T-helper 17 cell (primary cell): Measurements from ENCODE around the gene TMTC1. TPM values are rescaled to one million over a fixed set of nuclear protein-coding genes. Genes with fewer than 3 reads are reported as not detected.

ENCODE experiments used
- ATAC-seq: fragments of 150-1000 bp; cut with Tn5 transposase; 2 replicates; pipeline ENCODE4 v1.10.0; 2021; ENCODE audit warnings: mild to moderate bottlenecking, moderate library complexity
- DNase-seq, 3 donors: peaks; one replicate each; pipeline versions ENCODE4 v3.0.0 to v3.0.0-alpha.2; 2020 to 2021
- H3K9me3 ChIP-seq: one replicate; pipeline ENCODE4 v1.7.0; 2013; ENCODE audit warnings: low read length, mild to moderate bottlenecking; ENCODE audit not compliant: control insufficient read depth, poor library complexity, severe bottlenecking
- H3K27ac Mint-ChIP-seq: one replicate; pipeline ENCODE4 v1.8.0; 2022; ENCODE audit warnings: mild to moderate bottlenecking, moderate library complexity, mixed read lengths
- H3K27me3 Mint-ChIP-seq: one replicate; pipeline ENCODE4 v1.8.0; 2022; ENCODE audit warnings: mixed read lengths
- H3K36me3 Mint-ChIP-seq: one replicate; pipeline ENCODE4 v1.8.0; 2022; ENCODE audit warnings: low read depth, mixed read lengths
- H3K4me1 Mint-ChIP-seq: one replicate; pipeline ENCODE4 v1.8.0; 2022; ENCODE audit warnings: mild to moderate bottlenecking, mixed read lengths
- H3K4me3 Mint-ChIP-seq: one replicate; pipeline ENCODE4 v1.8.0; 2022; ENCODE audit warnings: mild to moderate bottlenecking, moderate library complexity, mixed read lengths
- total RNA-seq, 4 donors: library from RNA in 2 of 4; stranded (reverse) in 2 of 4; gene quantifications; one replicate each; pipeline ENCODE4 v1.2.3 and lab custom pipeline; 2022 to 2026

TMTC1 gene
- total RNA-seq, 2 donors from 2014 or later, result 0.40 TPM; not detected in 1

GRCh38 chr12:29768372-29768771, 15.4 kb downstream of the TMTC1 start:
- H3K9me3 ChIP-seq, result no peaks in the 10 kb centered on the region
- Mint-ChIP-seq H3K4me1 (no peaks in the 10 kb centered on the region), H3K36me3 (no peaks in the 10 kb centered on the region), H3K4me3 (no peak overlapping the region), H3K27ac (no peak overlapping the region), H3K27me3 (no peaks in the 10 kb centered on the region)
- ATAC-seq, result no peak
- no peak for DNase-seq

- H3K27me3 Mint-ChIP-seq, result no peaks in the 10 kb centered on the region
- no peaks in the 10 kb centered on the region for H3K4me1 Mint-ChIP-seq
- H3K27ac Mint-ChIP-seq, result no peak overlapping the region
- no peaks in the 10 kb centered on the region for H3K36me3 Mint-ChIP-seq
- H3K9me3 ChIP-seq, result no peaks in the 10 kb centered on the region
- no peak overlapping the region for H3K4me3 Mint-ChIP-seq
- ATAC-seq, result no peak
- no peak for DNase-seq
These were observed 20.4 kb downstream of the TMTC1 start for GRCh38 chr12:29763301-29763683.

- ATAC-seq, result no peak
- no peak for DNase-seq
- H3K27me3 Mint-ChIP-seq, result no peaks in the 10 kb centered on the region
- H3K4me1 Mint-ChIP-seq, result no peaks in the 10 kb centered on the region
- H3K4me3 Mint-ChIP-seq, result no peak overlapping the region
- no peak overlapping the region for H3K27ac Mint-ChIP-seq
- H3K36me3 Mint-ChIP-seq, result no peaks in the 10 kb centered on the region
- H3K9me3 ChIP-seq, result no peaks in the 10 kb centered on the region
These were observed 21.0 kb downstream of the TMTC1 start for GRCh38 chr12:29762637-29763300.

- ATAC-seq (no peak), DNase-seq (no peak)
- Mint-ChIP-seq H3K27me3 (no peaks in the 10 kb centered on the region), H3K4me3 (no peak overlapping the region), H3K36me3 (no peaks in the 10 kb centered on the region), H3K4me1 (no peaks in the 10 kb centered on the region), H3K27ac (no peak overlapping the region)
- H3K9me3 ChIP-seq, result no peaks in the 10 kb centered on the region
These were observed 23.8 kb downstream of the TMTC1 start for GRCh38 chr12:29759950-29760349.

- ATAC-seq, result no peak
- Mint-ChIP-seq H3K36me3 (no peaks in the 10 kb centered on the region), H3K27me3 (no peaks in the 10 kb centered on the region), H3K4me3 (no peak overlapping the region), H3K27ac (no peak overlapping the region), H3K4me1 (no peaks in the 10 kb centered on the region)
- no peaks in the 10 kb centered on the region for H3K9me3 ChIP-seq
- DNase-seq, result no peak
These were observed 26.9 kb downstream of the TMTC1 start for GRCh38 chr12:29756741-29757390.

- no peaks in the 10 kb centered on the region for H3K9me3 ChIP-seq
- Mint-ChIP-seq H3K4me3 (no peak overlapping the region), H3K27ac (no peak overlapping the region), H3K4me1 (no peaks in the 10 kb centered on the region), H3K27me3 (peaks cover 5% of the 10 kb centered on the region), H3K36me3 (peaks cover 2% of the 10 kb centered on the region)
- ATAC-seq, result no peak
- DNase-seq, result no peak
These were observed 29.2 kb downstream of the TMTC1 start for GRCh38 chr12:29754235-29755189.

- ATAC-seq (no peak), DNase-seq (no peak)
- Mint-ChIP-seq H3K36me3 (peaks cover 2% of the 10 kb centered on the region), H3K4me3 (no peak overlapping the region), H3K27me3 (peaks cover 5% of the 10 kb centered on the region), H3K4me1 (no peaks in the 10 kb centered on the region), H3K27ac (no peak overlapping the region)
- H3K9me3 ChIP-seq, result no peaks in the 10 kb centered on the region
These were observed 31.6 kb downstream of the TMTC1 start for GRCh38 chr12:29752121-29752520.

- Mint-ChIP-seq H3K36me3 (peaks cover 2% of the 10 kb centered on the region), H3K4me1 (no peaks in the 10 kb centered on the region), H3K4me3 (no peak overlapping the region), H3K27me3 (peaks cover 5% of the 10 kb centered on the region), H3K27ac (no peak overlapping the region)
- DNase-seq (no peak), ATAC-seq (no peak)
- H3K9me3 ChIP-seq, result no peaks in the 10 kb centered on the region
These were observed 32.1 kb downstream of the TMTC1 start for GRCh38 chr12:29751676-29752075.

GRCh38 chr12:29750928-29751220, 32.9 kb downstream of the TMTC1 start:
- no peak for ATAC-seq

GRCh38 chr12:29750131-29750927, 33.4 kb downstream of the TMTC1 start:
- peaks cover 5% of the 10 kb centered on the region for H3K27me3 Mint-ChIP-seq
- H3K36me3 Mint-ChIP-seq, result peaks cover 2% of the 10 kb centered on the region
- no peak overlapping the region for H3K4me3 Mint-ChIP-seq
- no peak overlapping the region for H3K27ac Mint-ChIP-seq
- DNase-seq (no peak), ATAC-seq (no peak)
- no peaks in the 10 kb centered on the region for H3K9me3 ChIP-seq
- H3K4me1 Mint-ChIP-seq, result no peaks in the 10 kb centered on the region

More at GRCh38 chr12:29750928-29751220, 32.9 kb downstream of the TMTC1 start:
- no peak overlapping the region for H3K27ac Mint-ChIP-seq
- H3K27me3 Mint-ChIP-seq, result peaks cover 5% of the 10 kb centered on the region
- peaks cover 2% of the 10 kb centered on the region for H3K36me3 Mint-ChIP-seq
- no peak overlapping the region for H3K4me3 Mint-ChIP-seq
- H3K4me1 Mint-ChIP-seq, result no peaks in the 10 kb centered on the region
- no peaks in the 10 kb centered on the region for H3K9me3 ChIP-seq
- no peak for DNase-seq

GRCh38 chr12:29744365-29744764, 39.4 kb downstream of the TMTC1 start:
- H3K9me3 ChIP-seq, result no peaks in the 10 kb centered on the region
- ATAC-seq, result no peak
- no peaks in the 10 kb centered on the region for H3K27me3 Mint-ChIP-seq
- no peaks in the 10 kb centered on the region for H3K4me1 Mint-ChIP-seq
- no peaks in the 10 kb centered on the region for H3K36me3 Mint-ChIP-seq
- H3K27ac Mint-ChIP-seq, result no peak overlapping the region
- no peak for DNase-seq
- no peak overlapping the region for H3K4me3 Mint-ChIP-seq

GRCh38 chr12:29743801-29744200, 39.9 kb downstream of the TMTC1 start:
- DNase-seq, result no peak
- Mint-ChIP-seq H3K4me3 (no peak overlapping the region), H3K27ac (no peak overlapping the region), H3K4me1 (no peaks in the 10 kb centered on the region), H3K27me3 (no peaks in the 10 kb centered on the region), H3K36me3 (no peaks in the 10 kb centered on the region)
- no peaks in the 10 kb centered on the region for H3K9me3 ChIP-seq
- no peak for ATAC-seq

GRCh38 chr12:29743077-29743476, 40.7 kb downstream of the TMTC1 start:
- Mint-ChIP-seq H3K4me1 (no peaks in the 10 kb centered on the region), H3K27ac (no peak overlapping the region), H3K36me3 (no peaks in the 10 kb centered on the region), H3K27me3 (no peaks in the 10 kb centered on the region), H3K4me3 (no peak overlapping the region)
- ATAC-seq (no peak), DNase-seq (no peak)
- H3K9me3 ChIP-seq, result no peaks in the 10 kb centered on the region
